GM12878 (cell line): ENCODE data around the gene FADD. TPM values are rescaled to one million over a fixed set of nuclear protein-coding genes. Genes with fewer than 3 reads are reported as not detected.
A peak's percentile ranks its signal among the peaks of the same experiment; 100 is the strongest.

Source experiments
- ATF7 ChIP-seq: fragments of 450-650 bp; IDR thresholded peaks from 2 replicates; pipeline ENCODE4 v1.6.1; 2016; ENCODE audit warnings: low read depth, mild to moderate bottlenecking
- CBX5 ChIP-seq: sonication (generic); IDR thresholded peaks from 2 replicates; pipeline ENCODE4 v1.6.1; 2016; ENCODE audit warnings: low read depth, moderate library complexity, mild to moderate bottlenecking, inconsistent platforms
- CREB1 ChIP-seq: IDR thresholded peaks from 2 replicates; pipeline ENCODE4 v1.6.1; 2012; ENCODE audit warnings: low read depth, mild to moderate bottlenecking, inconsistent platforms
- CTCF ChIP-seq, 3 experiments: IDR thresholded peaks in 2 of 3; conservative IDR thresholded peaks in 1 of 3; 2 replicates each; pipeline ENCODE4 v1.5.1; 2011; ENCODE audit warnings: low read depth in 3 of 3, low read length in 3 of 3, mild to moderate bottlenecking in 3 of 3, control low read depth in 2 of 3, moderate library complexity in 2 of 3, inconsistent platforms in 1 of 3, mixed read lengths in 1 of 3; ENCODE audit not compliant: control insufficient read depth in 2 of 3, insufficient read depth in 1 of 3; ENCODE audit errors: extremely low read depth in 1 of 3
- EED ChIP-seq: sonication (generic); IDR thresholded peaks from 2 replicates; pipeline ENCODE4 v1.6.1; 2016; ENCODE audit warnings: antibody characterized with exemption, low read depth
- EGR1 ChIP-seq, 2 experiments: IDR thresholded peaks; 1 replicate in 1 of 2; 2 replicates in 1 of 2; pipeline ENCODE4 v1.6.1; 2011 to 2012; ENCODE audit warnings: low read depth in 2 of 2, low read length in 2 of 2, borderline replicate concordance in 1 of 2, mild to moderate bottlenecking in 1 of 2, moderate library complexity in 1 of 2
- ELK1 ChIP-seq: IDR thresholded peaks from 2 replicates; pipeline ENCODE4 v1.6.1; 2012; ENCODE audit warnings: low read depth, low read length, improper control_type of control experiment
- FOXK2 ChIP-seq: fragments of 450-650 bp; IDR thresholded peaks from 2 replicates; pipeline ENCODE4 v1.6.1; 2017; ENCODE audit warnings: mild to moderate bottlenecking, moderate library complexity
- HCFC1 ChIP-seq: fragments of 150-350 bp; IDR thresholded peaks from 2 replicates; pipeline ENCODE4 v1.6.1; 2014; ENCODE audit warnings: low read length
- IKZF2 ChIP-seq, 2 experiments: fragments of 450-650 bp; IDR thresholded peaks; 2 replicates each; pipeline ENCODE4 v1.6.1; 2017; ENCODE audit warnings: mild to moderate bottlenecking in 2 of 2, moderate library complexity in 2 of 2
- IRF3 ChIP-seq: fragments of 450-650 bp; IDR thresholded peaks from 2 replicates; pipeline ENCODE4 v1.6.1; 2014; ENCODE audit warnings: mild to moderate bottlenecking
- MLLT1 ChIP-seq: fragments of 450-650 bp; IDR thresholded peaks from 2 replicates; pipeline ENCODE4 v1.6.1; 2016; ENCODE audit warnings: mild to moderate bottlenecking
- MYB ChIP-seq: fragments of 150-350 bp; IDR thresholded peaks from 2 replicates; pipeline ENCODE4 v1.6.1; 2014; ENCODE audit warnings: mild to moderate bottlenecking, low read depth, low read length, borderline replicate concordance
- PML ChIP-seq: IDR thresholded peaks from 2 replicates; pipeline ENCODE4 v1.6.1; 2012; ENCODE audit warnings: low read length, inconsistent platforms
- POLR2A ChIP-seq: IDR thresholded peaks from 2 replicates; pipeline ENCODE4 v1.6.1; 2011; ENCODE audit warnings: low read depth, mild to moderate bottlenecking, low read length
- RCOR1 ChIP-seq: conservative IDR thresholded peaks from 2 replicates; pipeline ENCODE4 v1.6.1; 2012; ENCODE audit warnings: low read depth, low read length, improper control_type of control experiment
- RELA ChIP-seq: fragments of 450-650 bp; IDR thresholded peaks from 2 replicates; pipeline ENCODE4 v1.8.0; 2014; ENCODE audit warnings: borderline replicate concordance; ENCODE audit not compliant: partially characterized antibody
- SIN3A ChIP-seq: IDR thresholded peaks from 2 replicates; pipeline ENCODE4 v1.6.1; 2012; ENCODE audit warnings: low read depth, low read length, improper control_type of control experiment
- SMAD5 ChIP-seq: IDR thresholded peaks from 2 replicates; pipeline ENCODE4 v1.6.1; 2016; ENCODE audit warnings: antibody characterized with exemption, low read depth
- USF2 ChIP-seq: IDR thresholded peaks from 2 replicates; pipeline ENCODE4 v1.6.1; 2011; ENCODE audit warnings: low read depth, low read length, improper control_type of control experiment, borderline replicate concordance
- ZBED1 ChIP-seq: IDR thresholded peaks from 2 replicates; pipeline ENCODE4 v1.6.1; 2016; ENCODE audit warnings: borderline replicate concordance
- ZNF217 ChIP-seq: fragments of 450-650 bp; IDR thresholded peaks from 2 replicates; pipeline ENCODE4 v1.6.1; 2017; ENCODE audit warnings: antibody characterized with exemption, mild to moderate bottlenecking
- ZNF622 ChIP-seq: fragments of 450-650 bp; IDR thresholded peaks from 2 replicates; pipeline ENCODE4 v1.6.1; 2017; ENCODE audit warnings: mild to moderate bottlenecking, inconsistent platforms
- ZZZ3 ChIP-seq: IDR thresholded peaks from 2 replicates; pipeline ENCODE4 v1.6.1; 2011; ENCODE audit warnings: low read depth; ENCODE audit not compliant: control insufficient read depth, insufficient read length
- polyA plus RNA-seq, 11 experiments: library from polyadenylated mRNA; depleted of rRNA in 4 of 11; unstranded in 6 of 11; stranded (reverse) in 5 of 11; fragments of >200 nt; fragmentation: Nextera tagmentation in 4 of 11; fragmentation: Illumina TruSeq in 1 of 11; extraction: Ambion mirVana in 4 of 11; extraction: Trizol in 1 of 11; gene quantifications; 1 replicate in 1 of 11; 2 replicates in 10 of 11; pipeline versions ENCODE4 v1.2.1 to v1.2.3, GENCODE V29; 2011 to 2016; ENCODE audit warnings: inconsistent platforms in 2 of 11, missing spikeins in 2 of 11, low read depth in 1 of 11
- total RNA-seq, 4 experiments: library from RNA; depleted of rRNA in 3 of 4; stranded (reverse); fragments of >200 nt in 3 of 4; fragmentation: Illumina TruSeq in 1 of 4; extraction: Trizol in 1 of 4; gene quantifications; 2 replicates each; pipeline versions ENCODE4 v1.2.1 to v1.2.3, GENCODE V29; 2013 to 2021

FADD gene
- total and polyA plus RNA-seq, 10 of the 15 experiments (the other 5 are each of a cell fraction or from before 2014, with no cell fraction given), result 0.32 to 38.7 (median 21.8) TPM

GRCh38 chr11:70202920-70203750, at the start of gene FADD (continued):
- TF ChIP-seq EGR1 (IDR thresholded peaks at IDR 0.05; ENCODE audit: borderline replicate concordance in 1 of 2, low read depth in 2 of 2, low read length in 2 of 2) (peak in 1 of 2 experiments; percentile 71; a peak in 2 of 3 replicates), HCFC1 (peak; percentile 73), ATF7 (no peak), MYB (no peak), POLR2A (peak; percentile 95), RELA (no peak), SMAD5 (no peak), EED (no peak), CTCF (IDR thresholded peaks at IDR 0.05 in 2 of 3, conservative IDR thresholded peaks at IDR 0.05 in 1 of 3; ENCODE audit: control insufficient read depth in 2 of 3, extremely low read depth in 1 of 3, insufficient read depth in 1 of 3, low read depth in 3 of 3, low read length in 3 of 3) (no peak), ZNF217 (peak; percentile 93), CBX5 (no peak), IRF3 (no peak), PML (peak; percentile 80), ZBED1 (no peak), MLLT1 (0 out of 2 replicates have a peak, but pooled peaks have one; percentile 38), ZNF622 (no peak), FOXK2 (no peak), ELK1 (0 out of 2 replicates have a peak, but pooled peaks have one; percentile 8), USF2 (peak; percentile 44), SIN3A (no peak; the same call in 1 of the 2 replicates), ZZZ3 (no peak), IKZF2 (IDR thresholded peaks at IDR 0.05) (no peak), RCOR1 (peak; percentile 54; the same call in 1 of the 2 replicates), CREB1 (0 out of 2 replicates have a peak, but pooled peaks have one; percentile 68)
